Choroid plexus epithelial cell (primary cell): ENCODE results near the gene UBTD1.
A peak's percentile ranks its signal among the peaks of the same experiment; 100 is the strongest.

Source experiments
- DNase-seq: peaks from one replicate; pipeline ENCODE4 v3.0.0-alpha.2; 2010; ENCODE audit warnings: low read depth
- H3K4me3 ChIP-seq: 2 replicates; pipeline ENCODE4 v1.5.1; 2011; ENCODE audit warnings: low read depth, mild to moderate bottlenecking, control low read depth, low read length, moderate library complexity
- CTCF ChIP-seq: conservative IDR thresholded peaks from 2 replicates; pipeline ENCODE4 v1.5.1; 2011; ENCODE audit warnings: low read depth, mild to moderate bottlenecking, control low read depth, inconsistent platforms, low read length, moderate library complexity

The UBTD1 gene

GRCh38 chr10:97580421-97581367 is 82.0 kb downstream of the UBTD1 start:
- no peak overlapping the region for H3K4me3 ChIP-seq
- no peak for TF ChIP-seq CTCF
- DNase-seq, result no peak

- no peak for DNase-seq
- no peak for TF ChIP-seq CTCF
- H3K4me3 ChIP-seq, result no peak overlapping the region
Observed at GRCh38 chr10:97582169-97582568, 83.4 kb downstream of the UBTD1 start.

- no peak for TF ChIP-seq CTCF
- no peak overlapping the region for H3K4me3 ChIP-seq
- DNase-seq, result no peak
Observed at GRCh38 chr10:97583476-97583875, 84.8 kb downstream of the UBTD1 start.

GRCh38 chr10:97584060-97584797 is 85.5 kb downstream of the UBTD1 start, which contains the start of gene HOGA1:
HOGA1 (plus strand) TSS chr10:97584389; CDS start chr10:97584704, 315 bp downstream.
- no peak for TF ChIP-seq CTCF
- H3K4me3 ChIP-seq, result no peak within 1 kb of the TSS
- peak; percentile 63 for DNase-seq

- DNase-seq, result no peak
- no peak overlapping the region for H3K4me3 ChIP-seq
- no peak for TF ChIP-seq CTCF
Observed at GRCh38 chr10:97584798-97585438, 86.2 kb downstream of the UBTD1 start.

- TF ChIP-seq CTCF, result no peak
- no peak overlapping the region for H3K4me3 ChIP-seq
- no peak for DNase-seq
Observed at GRCh38 chr10:97585439-97585811, 86.7 kb downstream of the UBTD1 start.
